G401.6 (cell line): ENCODE results near the gene CCDC73.
A peak's percentile ranks its signal among the peaks of the same experiment; 100 is the strongest.
"Not testable (repeated sequence)": the region's sequence is repeated elsewhere in the genome, so short reads cannot be mapped to it uniquely, and the experiment has no call there.

Source experiments
- FAIRE-seq: peaks from 2 replicates; lab custom pipeline; 2012; peaks lifted over from hg19 to GRCh38; lab: Jason Lieb, UNC

The CCDC73 gene

GRCh38 chr11:32794439-32794838, at the start of gene CCDC73:
TSS of gene CCDC73 (minus strand) at chr11:32794662. CDS start at chr11:32760243, 34,419 bp downstream.
- FAIRE-seq, result no peak

DNA sequence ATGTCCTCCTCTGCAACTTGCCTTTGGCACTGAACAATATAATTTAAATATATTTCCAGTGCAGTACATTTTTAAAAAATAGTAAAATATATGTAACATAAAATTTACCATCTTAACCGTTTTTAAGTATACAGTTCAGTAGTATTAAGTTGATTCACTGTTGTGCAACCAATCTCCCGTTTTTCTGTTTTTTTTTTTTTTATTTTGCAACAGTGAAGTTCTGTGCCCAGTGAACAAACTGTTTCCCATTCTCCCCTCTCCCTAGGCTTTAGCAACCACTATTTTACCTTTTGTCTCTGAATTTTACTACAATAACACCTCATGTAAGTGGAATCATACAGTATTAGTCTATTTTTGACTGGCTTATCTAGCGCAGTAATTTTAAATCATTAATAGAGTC, 49.1 kb upstream of the CCDC73 start:
- FAIRE-seq, result peak; percentile 51

DNA sequence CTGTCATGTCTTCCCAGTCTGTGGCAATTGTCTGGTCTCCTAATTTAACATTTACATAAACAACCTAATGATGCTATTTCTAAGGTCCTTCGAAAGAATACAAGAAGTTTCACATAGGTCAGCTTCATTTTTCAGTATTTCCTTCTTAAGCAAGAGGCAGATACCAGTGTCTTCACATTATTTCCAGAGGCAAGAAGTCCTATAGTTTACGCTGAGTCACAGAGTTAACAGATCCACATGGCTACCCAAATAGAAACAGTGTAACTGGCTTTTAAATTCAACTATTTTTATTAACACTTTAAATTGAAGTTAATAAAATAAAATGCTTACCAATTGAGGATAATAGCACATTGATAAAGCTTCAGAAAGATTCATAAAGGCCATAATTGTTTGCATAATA, 46.1 kb upstream of the CCDC73 start:
- FAIRE-seq, result no peak

DNA sequence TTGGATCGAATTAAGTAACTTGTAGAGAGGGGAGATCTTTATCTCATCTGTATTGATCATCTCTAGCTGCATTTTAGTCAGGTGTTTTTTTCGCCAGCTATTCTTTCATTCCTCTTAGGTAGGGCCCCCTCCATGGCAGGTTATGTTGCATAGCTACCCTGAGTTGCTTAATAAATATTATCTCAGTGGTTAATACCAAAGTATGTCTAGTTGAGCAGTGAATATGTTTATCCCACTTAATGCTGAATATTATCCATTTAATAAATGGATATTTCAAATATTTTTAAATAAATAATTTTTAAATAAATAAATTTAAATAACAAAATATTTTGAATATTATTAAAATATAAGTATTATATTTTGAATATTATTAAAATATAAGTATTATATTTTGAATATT, 44.8 kb upstream of the CCDC73 start:
- FAIRE-seq, result no peak

GRCh38 chr11:32838505-32839274, 44.2 kb upstream of the CCDC73 start:
- FAIRE-seq, result no peak

DNA sequence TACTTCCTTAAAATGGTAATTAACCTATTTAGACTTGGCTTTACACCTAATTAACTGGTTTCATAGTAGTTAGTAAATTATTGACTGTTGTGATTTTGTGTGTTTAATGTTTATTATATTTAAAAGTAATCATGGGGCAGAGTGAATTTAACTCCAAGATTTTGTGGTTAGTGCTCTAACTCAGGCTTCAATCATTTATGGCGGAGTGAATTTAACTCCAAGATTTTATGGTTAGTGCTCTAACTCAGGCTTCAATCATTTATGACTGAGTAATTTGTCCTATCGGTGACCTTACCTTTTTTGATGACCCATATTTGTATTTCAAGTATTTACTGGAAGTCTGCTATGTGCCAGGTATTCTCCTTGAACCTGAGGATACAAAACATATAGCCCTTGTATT, 42.5 kb upstream of the CCDC73 start:
- no peak for FAIRE-seq

DNA sequence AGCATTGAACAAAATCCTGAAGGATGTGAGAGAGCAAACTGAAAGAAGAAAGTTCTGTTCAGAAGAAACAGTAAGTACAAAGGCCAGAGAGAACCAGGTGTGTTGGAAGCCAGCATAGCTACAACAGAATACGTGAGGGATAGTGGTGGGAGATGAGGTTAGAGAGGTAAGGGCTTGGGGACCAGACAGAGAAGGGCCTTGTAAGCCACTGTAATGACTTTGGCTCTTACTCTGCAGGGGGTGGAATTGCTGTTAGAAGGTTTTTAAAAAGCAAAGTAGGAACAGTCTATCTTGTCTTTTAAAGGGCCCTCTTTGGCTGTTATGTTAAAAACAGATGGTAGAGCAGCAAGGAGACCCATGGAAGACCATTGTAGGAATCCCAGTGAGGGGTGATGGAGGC, 39.5 kb upstream of the CCDC73 start:
- FAIRE-seq, result no peak

GRCh38 chr11:32831221-32831620, 36.8 kb upstream of the CCDC73 start:
- no peak for FAIRE-seq

DNA sequence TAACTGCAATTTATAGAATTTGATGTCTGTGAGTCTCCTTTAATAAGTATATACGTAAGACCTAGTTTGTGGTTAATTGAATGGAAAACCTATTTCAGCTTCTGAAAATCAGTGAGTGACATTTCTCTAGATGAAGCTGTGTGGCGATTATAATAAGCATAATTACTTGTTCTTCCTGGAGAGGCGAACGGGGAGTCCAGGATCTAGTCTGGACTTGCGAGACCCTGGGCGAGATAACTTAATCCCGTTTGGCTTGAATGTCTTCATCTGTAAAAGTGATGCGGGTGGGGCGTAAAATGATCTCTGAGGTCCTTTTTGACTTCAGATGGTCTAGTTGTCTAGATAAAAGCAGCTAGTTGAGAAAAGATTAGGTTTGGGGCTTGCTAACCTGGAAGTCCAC, 36.3 kb upstream of the CCDC73 start:
- FAIRE-seq, result no peak

DNA sequence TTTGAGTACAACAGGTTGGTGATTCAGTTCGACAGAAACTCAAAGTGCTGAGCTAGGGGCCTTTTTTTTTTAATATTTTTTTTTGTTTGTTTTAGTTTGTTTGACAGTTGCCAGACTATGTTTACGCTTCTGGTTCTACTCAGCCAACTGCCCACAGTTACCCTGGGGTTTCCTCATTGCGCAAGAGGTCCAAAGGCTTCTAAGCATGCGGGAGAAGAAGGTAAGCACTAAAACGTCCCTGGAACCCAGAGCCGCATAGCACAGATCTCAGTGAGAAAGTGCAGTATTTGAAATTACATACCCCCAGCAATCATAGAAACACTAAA, 35.9 kb upstream of the CCDC73 start:
- no peak for FAIRE-seq

DNA sequence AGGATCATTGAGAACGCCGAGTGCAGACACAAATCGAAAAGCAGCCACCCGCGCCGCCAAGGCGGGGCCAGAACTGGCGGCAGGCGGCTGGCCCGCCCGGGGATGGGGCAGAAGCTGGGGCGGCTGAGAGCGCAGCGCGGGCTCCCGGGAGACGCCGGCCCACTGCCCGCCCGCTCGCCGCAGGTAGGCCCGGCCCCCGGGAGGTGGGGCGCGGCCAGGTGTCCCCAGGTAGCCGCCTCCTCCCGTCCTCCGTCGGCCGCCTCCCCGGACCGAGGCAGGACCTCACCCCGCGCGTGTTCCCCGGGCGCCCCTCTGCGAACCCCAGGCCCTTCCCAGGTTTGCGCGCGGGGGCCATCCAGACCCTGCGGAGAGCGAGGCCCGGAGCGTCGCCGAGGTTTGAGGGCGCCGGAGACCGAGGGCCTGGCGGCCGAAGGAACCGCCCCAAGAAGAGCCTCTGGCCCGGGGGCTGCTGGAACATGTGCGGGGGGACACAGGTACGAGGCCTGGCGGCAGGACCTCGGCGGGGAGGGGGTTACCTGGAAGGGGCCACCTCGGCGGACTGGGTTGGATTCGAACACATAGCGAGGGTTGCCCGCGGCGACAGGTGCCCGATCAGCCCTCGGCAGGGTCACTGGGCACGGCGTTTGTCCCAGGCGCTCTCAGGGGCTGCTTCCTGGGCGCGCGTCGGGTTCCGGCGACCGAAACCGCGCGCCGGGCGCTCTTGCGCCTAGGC, 35.4 kb upstream of the CCDC73 start, which contains the start of gene PRRG4:
TSS of gene PRRG4 (plus strand) at position 248 of the 733 bp plus-strand sequence. CDS start 603 bp downstream, outside the sequence.
- no peak for FAIRE-seq

GRCh38 chr11:32829157-32829679, 34.8 kb upstream of the CCDC73 start:
- FAIRE-seq, result no peak

DNA sequence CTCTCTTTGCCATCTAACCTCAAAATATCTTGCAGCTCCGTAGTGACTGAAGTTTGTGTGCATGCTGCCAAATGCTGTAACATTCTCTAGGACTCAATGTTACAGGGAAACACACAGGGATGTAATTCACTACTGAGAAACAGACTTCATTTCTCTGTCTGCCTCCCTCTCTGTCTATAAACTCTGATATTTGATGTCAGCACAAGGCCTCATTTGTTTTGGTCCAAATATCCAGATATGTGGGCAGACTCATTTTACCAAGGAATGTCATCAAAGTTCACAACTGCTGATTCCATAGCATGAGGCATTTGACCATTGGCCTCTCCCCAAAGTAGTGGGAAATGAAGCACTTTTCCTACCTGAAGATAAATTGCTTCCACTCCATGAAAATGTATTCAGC, 32.8 kb upstream of the CCDC73 start:
- FAIRE-seq, result no peak

- no peak for FAIRE-seq
These were observed 31.7 kb upstream of the CCDC73 start for GRCh38 chr11:32826113-32826512.

DNA sequence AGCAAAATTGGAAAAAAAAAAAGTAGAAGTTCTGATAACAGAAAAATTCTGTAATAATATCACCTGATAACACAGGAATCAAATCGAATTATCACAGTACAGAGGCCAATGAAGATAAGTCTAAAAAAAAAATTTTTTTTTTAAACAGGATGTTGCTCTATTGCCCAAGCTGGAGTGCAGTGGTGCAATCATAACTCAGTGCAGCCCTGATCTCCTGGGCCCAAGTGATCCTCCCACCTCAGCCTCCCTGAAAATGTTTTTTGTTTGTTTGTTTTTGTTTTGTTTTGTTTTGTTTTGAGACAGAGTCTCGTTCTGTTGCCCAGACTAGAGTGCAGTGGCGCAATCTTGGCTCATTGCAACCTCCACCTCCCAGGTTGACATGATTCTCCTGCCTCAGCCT, 29.2 kb upstream of the CCDC73 start:
- FAIRE-seq, result not testable (repeated sequence)

DNA sequence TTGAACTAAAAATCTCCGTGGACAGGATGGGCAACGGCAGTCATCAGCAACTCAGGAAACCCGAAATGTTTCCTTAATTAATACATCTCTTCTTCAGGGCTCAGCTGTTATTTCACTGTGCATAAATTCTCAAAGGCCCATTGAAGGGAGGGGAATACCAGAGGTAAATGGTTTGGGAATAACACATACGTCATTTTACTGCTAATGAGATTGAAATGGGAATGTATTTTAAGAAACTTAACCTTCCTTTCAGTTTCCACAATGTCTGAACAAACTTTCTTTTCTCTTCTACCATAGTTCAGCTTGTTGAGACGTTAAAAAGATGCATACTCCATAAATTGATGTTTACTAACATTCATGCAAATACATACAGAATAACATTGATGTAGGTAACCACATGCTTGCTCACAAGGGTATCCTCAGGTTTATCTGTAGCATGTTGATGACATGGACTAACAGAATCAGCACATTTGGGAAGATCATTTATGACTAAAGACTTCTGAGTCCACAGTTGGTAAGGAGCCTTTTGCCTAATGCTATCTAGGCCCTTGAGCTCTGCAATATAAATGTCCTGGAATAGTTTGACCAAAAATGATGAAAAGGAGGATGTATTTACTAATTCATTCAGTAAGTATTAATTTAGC, 27.6 kb upstream of the CCDC73 start:
- FAIRE-seq, result no peak

GRCh38 chr11:32821517-32821916, 27.1 kb upstream of the CCDC73 start:
- FAIRE-seq, result no peak

DNA sequence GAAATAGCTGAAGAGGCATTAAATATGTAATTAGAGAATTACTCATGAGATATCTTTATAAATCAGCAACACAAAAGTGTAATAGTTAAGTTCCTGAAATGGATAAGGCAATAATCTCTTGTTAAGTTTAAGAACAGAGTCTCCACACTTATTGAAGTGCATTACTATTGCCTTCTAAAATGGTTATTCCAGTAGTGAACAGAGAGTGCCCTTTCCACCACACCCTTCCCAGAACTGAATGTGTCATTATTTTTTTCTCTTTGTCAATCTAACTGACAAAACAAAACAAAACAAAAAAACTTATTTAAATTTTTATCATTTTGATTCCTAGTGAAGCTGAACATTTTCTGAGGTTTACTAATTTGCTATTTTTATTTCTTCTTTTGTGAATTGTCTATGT, 26.0 kb upstream of the CCDC73 start:
- no peak for FAIRE-seq

- FAIRE-seq, result no peak
These were observed 24.7 kb upstream of the CCDC73 start for GRCh38 chr11:32819187-32819586.

- FAIRE-seq, result no peak
These were observed 23.4 kb upstream of the CCDC73 start for GRCh38 chr11:32817852-32818183.

GRCh38 chr11:32817181-32817851, 22.9 kb upstream of the CCDC73 start:
- no peak for FAIRE-seq

DNA sequence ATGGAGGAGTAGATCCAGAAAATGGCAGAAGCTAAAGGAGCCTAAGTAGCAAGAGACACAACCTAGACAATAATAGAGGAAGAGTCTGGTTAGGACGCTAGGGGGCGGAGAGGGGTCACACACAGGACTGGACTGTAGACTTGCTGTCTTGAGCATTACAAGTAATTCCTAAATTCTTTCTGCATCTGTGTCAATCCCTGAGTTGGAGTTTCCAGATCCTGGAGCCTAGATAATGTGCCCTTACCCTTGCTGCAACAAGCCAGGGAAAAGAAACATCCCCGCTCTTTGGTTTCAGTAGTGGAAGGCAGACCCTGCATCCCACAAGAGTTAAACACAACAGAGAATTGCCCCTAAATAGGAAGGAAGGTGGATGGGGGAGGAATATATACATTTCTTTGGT, 14.9 kb upstream of the CCDC73 start:
- peak; percentile 93 for FAIRE-seq

DNA sequence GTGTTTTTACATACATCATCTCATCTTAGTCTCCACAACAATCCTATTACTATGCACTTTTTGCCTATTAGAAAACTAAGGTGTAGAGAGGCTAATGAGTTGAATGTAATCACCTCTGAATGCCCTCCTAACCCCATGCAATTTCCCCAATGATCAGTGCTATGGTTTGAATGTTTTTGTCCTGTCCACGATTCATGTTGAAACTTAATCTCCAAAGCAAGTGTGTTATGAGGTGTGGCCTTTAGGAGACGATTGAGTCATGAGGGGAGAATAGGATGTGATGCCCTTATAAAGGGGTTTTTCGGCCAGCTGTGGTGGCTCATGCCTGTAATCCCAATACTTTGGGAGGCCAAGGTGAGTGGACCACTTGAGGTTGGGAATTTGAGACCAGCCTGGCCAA, 2.0 kb upstream of the CCDC73 start:
- FAIRE-seq, result no peak
